ENCODE measurements around the gene RGL4. TPM values are rescaled to one million over a fixed set of nuclear protein-coding genes. Genes with fewer than 3 reads are reported as not detected.

The RGL4 gene
- total and polyA plus RNA-seq, 2 of the 13 experiments (the other 11 are each of a cell fraction or from before 2014, with no cell fraction given), result not detected

DNA sequence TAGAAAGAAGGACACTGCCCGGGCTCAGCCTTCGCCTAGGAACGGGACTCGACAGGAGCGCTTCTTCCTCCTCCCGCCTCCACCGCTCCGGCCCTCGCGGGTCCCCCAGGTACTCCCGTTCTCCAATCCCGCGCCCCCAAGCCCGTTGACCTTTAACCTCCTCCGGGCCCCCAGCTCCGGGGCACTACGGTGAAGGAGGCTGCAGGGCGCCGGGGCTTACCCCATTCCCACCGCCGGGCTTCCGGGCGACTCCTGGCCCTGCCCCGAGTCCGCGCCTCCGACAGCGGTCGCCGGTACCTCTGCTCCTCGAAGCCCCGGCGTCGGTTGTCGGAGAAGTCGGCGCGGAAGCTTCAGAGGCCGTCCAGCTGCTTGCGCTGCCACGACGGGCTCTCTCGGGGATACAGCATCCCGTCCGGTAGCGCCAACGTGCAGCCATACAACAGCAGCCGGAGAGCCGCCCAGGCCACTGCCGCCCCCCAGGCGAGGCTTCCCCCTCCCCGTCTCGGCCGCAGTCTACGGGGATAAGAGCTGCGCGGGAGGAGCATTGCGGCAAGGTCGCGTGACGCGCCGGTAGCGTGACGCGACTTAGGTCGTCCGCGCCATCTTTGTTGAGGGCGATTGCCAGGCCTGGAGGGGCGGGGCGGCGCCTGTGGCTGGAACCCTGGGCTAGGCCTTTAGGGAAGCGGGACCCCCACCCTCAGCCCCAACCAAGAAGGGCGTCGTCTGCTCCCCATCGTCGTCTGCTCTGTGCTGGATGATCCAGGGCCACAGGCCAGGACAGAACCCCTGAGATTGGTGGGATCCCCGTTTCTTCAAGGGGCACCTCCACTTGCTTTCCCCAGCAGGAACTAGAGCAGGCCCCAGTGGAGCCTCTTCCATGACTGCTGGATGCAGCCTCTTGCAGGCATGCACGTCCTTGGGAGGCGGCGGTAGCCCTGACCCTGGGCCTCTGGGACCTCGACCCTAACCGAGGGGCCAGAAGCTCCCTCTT is 26.3 kb downstream of the RGL4 start (continued):
- TF ChIP-seq ZNF567 (CRISPR knock-in tag; IDR thresholded peaks at IDR 0.05; ENCODE audit: borderline replicate concordance) (no peak), ETS1 (CRISPR knock-in tag; IDR thresholded peaks at IDR 0.05) (no peak), FOXA1 (IDR thresholded peaks at IDR 0.05) (no peak), FOXA1 (CRISPR knock-in tag; IDR thresholded peaks at IDR 0.05) (peak; percentile 40), ZNF20 (CRISPR knock-in tag; IDR thresholded peaks at IDR 0.05) (0 out of 2 replicates have a peak, but pooled peaks have one; percentile 46), KDM2A (CRISPR knock-in tag; IDR thresholded peaks at IDR 0.05; ENCODE audit: borderline replicate concordance, low read depth) (peak; percentile 95), CBX2 (IDR thresholded peaks at IDR 0.05; ENCODE audit: low read depth, low read length) (no peak), CBX2 (CRISPR knock-in tag; IDR thresholded peaks at IDR 0.05; ENCODE audit: low read depth) (0 out of 2 replicates have a peak, but pooled peaks have one; percentile 23), FOXJ3 (CRISPR knock-in tag; IDR thresholded peaks at IDR 0.05; ENCODE audit: borderline replicate concordance) (no peak), NKX3-1 (CRISPR knock-in tag; IDR thresholded peaks at IDR 0.05) (peak; percentile 78; the same call in 1 of the 2 replicates), ZNF501 (CRISPR knock-in tag; IDR thresholded peaks at IDR 0.05) (peak; percentile 94), IKZF5 (CRISPR knock-in tag; IDR thresholded peaks at IDR 0.05) (peak; percentile 59; the same call in 1 of the 2 replicates), NFE2L1 (CRISPR knock-in tag; IDR thresholded peaks at IDR 0.05; ENCODE audit: borderline replicate concordance) (no peak), ZMAT3 (CRISPR knock-in tag; conservative IDR thresholded peaks at IDR 0.05) (no peak), ZNF333 (CRISPR knock-in tag; IDR thresholded peaks at IDR 0.05; ENCODE audit: borderline replicate concordance) (peak; percentile 66; the same call in 1 of the 2 replicates), SMAD9 (CRISPR knock-in tag; IDR thresholded peaks at IDR 0.05) (no peak), ZNF558 (CRISPR knock-in tag; IDR thresholded peaks at IDR 0.05; ENCODE audit: borderline replicate concordance) (0 out of 2 replicates have a peak, but pooled peaks have one; percentile 84), ZFP36L1 (CRISPR knock-in tag; IDR thresholded peaks at IDR 0.05) (peak; percentile 69; the same call in 1 of the 2 replicates), NCOA5 (CRISPR knock-in tag; IDR thresholded peaks at IDR 0.05) (no peak), ZNF644 (CRISPR knock-in tag; IDR thresholded peaks at IDR 0.05; ENCODE audit: low read depth) (no peak)
- TF ChIP-seq, protein P1, sequence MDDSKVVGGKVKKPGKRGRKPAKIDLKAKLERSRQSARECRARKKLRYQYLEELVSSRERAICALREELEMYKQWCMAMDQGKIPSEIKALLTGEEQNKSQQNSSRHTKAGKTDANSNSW (CRISPR knock-in tag; IDR thresholded peaks at IDR 0.05; ENCODE audit: borderline replicate concordance), result peak; percentile 67; the same call in 1 of the 2 replicates
- TF ChIP-seq, protein P2, sequence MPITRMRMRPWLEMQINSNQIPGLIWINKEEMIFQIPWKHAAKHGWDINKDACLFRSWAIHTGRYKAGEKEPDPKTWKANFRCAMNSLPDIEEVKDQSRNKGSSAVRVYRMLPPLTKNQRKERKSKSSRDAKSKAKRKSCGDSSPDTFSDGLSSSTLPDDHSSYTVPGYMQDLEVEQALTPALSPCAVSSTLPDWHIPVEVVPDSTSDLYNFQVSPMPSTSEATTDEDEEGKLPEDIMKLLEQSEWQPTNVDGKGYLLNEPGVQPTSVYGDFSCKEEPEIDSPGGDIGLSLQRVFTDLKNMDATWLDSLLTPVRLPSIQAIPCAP (CRISPR knock-in tag; IDR thresholded peaks at IDR 0.05; ENCODE audit: low read depth), result no peak
- TF ChIP-seq, protein P3, sequence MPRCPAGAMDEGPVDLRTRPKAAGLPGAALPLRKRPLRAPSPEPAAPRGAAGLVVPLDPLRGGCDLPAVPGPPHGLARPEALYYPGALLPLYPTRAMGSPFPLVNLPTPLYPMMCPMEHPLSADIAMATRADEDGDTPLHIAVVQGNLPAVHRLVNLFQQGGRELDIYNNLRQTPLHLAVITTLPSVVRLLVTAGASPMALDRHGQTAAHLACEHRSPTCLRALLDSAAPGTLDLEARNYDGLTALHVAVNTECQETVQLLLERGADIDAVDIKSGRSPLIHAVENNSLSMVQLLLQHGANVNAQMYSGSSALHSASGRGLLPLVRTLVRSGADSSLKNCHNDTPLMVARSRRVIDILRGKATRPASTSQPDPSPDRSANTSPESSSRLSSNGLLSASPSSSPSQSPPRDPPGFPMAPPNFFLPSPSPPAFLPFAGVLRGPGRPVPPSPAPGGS (CRISPR knock-in tag; IDR thresholded peaks at IDR 0.05), result peak; percentile 84
